ENCODE data around the gene CACNA1H.

The CACNA1H gene

GRCh38 chr16:1152651-1153259 is at the start of gene CACNA1H:
TSS of gene CACNA1H (plus strand) at chr16:1153106. CDS start at chr16:1153738, 632 bp downstream.
- DNase-seq: peak; percentile 79

- DNase-seq: no peak
Observed at GRCh38 chr16:1103636-1103980, 49.3 kb upstream of the CACNA1H start.

- peak; percentile 55 for DNase-seq
Observed at GRCh38 chr16:1105888-1106620, 46.9 kb upstream of the CACNA1H start.

GRCh38 chr16:1106659-1107058 is 46.2 kb upstream of the CACNA1H start:
- DNase-seq: no peak

GRCh38 chr16:1107141-1107540 is 45.8 kb upstream of the CACNA1H start:
- no peak for DNase-seq

GRCh38 chr16:1107731-1108130 is 45.2 kb upstream of the CACNA1H start:
- DNase-seq: no peak

GRCh38 chr16:1108299-1109252 is 44.3 kb upstream of the CACNA1H start:
- DNase-seq: no peak

- no peak for DNase-seq
Observed at GRCh38 chr16:1109648-1110047, 43.3 kb upstream of the CACNA1H start.

GRCh38 chr16:1112506-1113184 is 40.3 kb upstream of the CACNA1H start:
- no peak for DNase-seq

GRCh38 chr16:1113489-1113888 is 39.4 kb upstream of the CACNA1H start:
- no peak for DNase-seq

GRCh38 chr16:1113889-1114526 is 38.9 kb upstream of the CACNA1H start:
- no peak for DNase-seq

GRCh38 chr16:1116693-1117077 is 36.2 kb upstream of the CACNA1H start:
- DNase-seq: no peak

GRCh38 chr16:1117176-1117900 is 35.6 kb upstream of the CACNA1H start:
- no peak for DNase-seq

GRCh38 chr16:1117926-1118325 is 35.0 kb upstream of the CACNA1H start:
- no peak for DNase-seq

- no peak for DNase-seq
Observed at GRCh38 chr16:1119129-1119528, 33.8 kb upstream of the CACNA1H start.

GRCh38 chr16:1119766-1120576 is 32.9 kb upstream of the CACNA1H start:
- no peak for DNase-seq

GRCh38 chr16:1120577-1120941 is 32.3 kb upstream of the CACNA1H start:
- no peak for DNase-seq

GRCh38 chr16:1121009-1121408 is 31.9 kb upstream of the CACNA1H start:
- DNase-seq: no peak

- no peak for DNase-seq
Observed at GRCh38 chr16:1121601-1122397, 31.1 kb upstream of the CACNA1H start.

GRCh38 chr16:1122398-1122765 is 30.5 kb upstream of the CACNA1H start:
- no peak for DNase-seq
